ENCODE data around the gene SPINK14.

- TF ChIP-seq POLR2A (IDR thresholded peaks at IDR 0.05; ENCODE audit: low read depth, low read length) (no peak), CTCF (IDR thresholded peaks at IDR 0.05; ENCODE audit: extremely low read depth in 1 of 2, insufficient read depth in 1 of 2, low read depth in 1 of 2, low read length in 2 of 2) (no peak), POLR2AphosphoS5 (IDR thresholded peaks at IDR 0.05; ENCODE audit: insufficient read depth, low read depth, low read length) (no peak), EZH2 (IDR thresholded peaks at IDR 0.05; ENCODE audit: borderline replicate concordance, low read depth, low read length, severe bottlenecking) (no peak), JUN (IDR thresholded peaks at IDR 0.05; ENCODE audit: borderline replicate concordance, insufficient read depth, insufficient read length, low read depth) (no peak), FOS (IDR thresholded peaks at IDR 0.05; ENCODE audit: borderline replicate concordance, insufficient read depth, low read length) (no peak), GATA2 (IDR thresholded peaks at IDR 0.05; ENCODE audit: insufficient read depth, insufficient read length, low read depth, low read length) (no peak), MYC (IDR thresholded peaks at IDR 0.05; ENCODE audit: low read depth, low read length) (no peak)
- TF ChIP-seq, protein P1, sequence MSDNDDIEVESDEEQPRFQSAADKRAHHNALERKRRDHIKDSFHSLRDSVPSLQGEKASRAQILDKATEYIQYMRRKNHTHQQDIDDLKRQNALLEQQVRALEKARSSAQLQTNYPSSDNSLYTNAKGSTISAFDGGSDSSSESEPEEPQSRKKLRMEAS (IDR thresholded peaks at IDR 0.05; ENCODE audit: insufficient read depth, insufficient read length) = no peak
Measured at GRCh38 chr5:148193202-148193601, 24.9 kb downstream of the SPINK14 start.
